Astrocyte (in vitro differentiated cells and primary cell): Measurements from ENCODE around the gene MEAF6. TPM values are rescaled to one million over a fixed set of nuclear protein-coding genes. Genes with fewer than 3 reads are reported as not detected.

Source experiments
- DNase-seq: peaks from one replicate; pipeline ENCODE4 v3.0.0-alpha.2; 2010; ENCODE audit warnings: low read depth
- FAIRE-seq: peaks from 2 replicates; lab custom pipeline; 2011; peaks lifted over from hg19 to GRCh38; lab: Jason Lieb, UNC
- H2AFZ ChIP-seq: 2 replicates; pipeline ENCODE4 v1.6.0; 2012; ENCODE audit warnings: low read depth, low read length, inconsistent platforms
- H3K27ac ChIP-seq: 2 replicates; pipeline ENCODE4 v1.5.1; 2011; ENCODE audit warnings: low read depth, low read length, inconsistent platforms
- H3K27me3 ChIP-seq: 2 replicates; pipeline ENCODE4 v1.6.0; 2011; ENCODE audit warnings: low read length, inconsistent platforms; ENCODE audit not compliant: insufficient read depth
- H3K36me3 ChIP-seq: 2 replicates; pipeline ENCODE4 v1.5.1; 2011; ENCODE audit warnings: low read length, inconsistent platforms; ENCODE audit not compliant: insufficient read depth
- H3K4me1 ChIP-seq: 2 replicates; pipeline ENCODE4 v1.5.1; 2011; ENCODE audit warnings: low read length, inconsistent platforms; ENCODE audit not compliant: insufficient read depth
- H3K4me2 ChIP-seq: 2 replicates; pipeline ENCODE4 v1.6.0; 2012; ENCODE audit warnings: low read length, inconsistent platforms
- H3K4me3 ChIP-seq: 2 replicates; pipeline ENCODE4 v1.5.1; 2011; ENCODE audit warnings: low read depth, mild to moderate bottlenecking, low read length, inconsistent platforms; ENCODE audit not compliant: insufficient read depth
- H3K79me2 ChIP-seq: 2 replicates; pipeline ENCODE4 v1.6.0; 2012; ENCODE audit warnings: mild to moderate bottlenecking, low read length, inconsistent platforms; ENCODE audit not compliant: insufficient read depth
- H3K9ac ChIP-seq: 2 replicates; pipeline ENCODE4 v1.6.0; 2012; ENCODE audit warnings: mild to moderate bottlenecking, low read length, inconsistent platforms
- H3K9me3 ChIP-seq: 2 replicates; pipeline ENCODE4 v1.5.1; 2012; ENCODE audit warnings: low read depth, mild to moderate bottlenecking, low read length, inconsistent platforms; ENCODE audit not compliant: insufficient read depth
- H4K20me1 ChIP-seq: 2 replicates; pipeline ENCODE4 v1.6.0; 2012; ENCODE audit warnings: low read length, inconsistent platforms; ENCODE audit not compliant: insufficient read depth
- H3K27ac Mint-ChIP-seq: one replicate; pipeline ENCODE4 v1.8.0; 2021; ENCODE audit warnings: mild to moderate bottlenecking, mixed read lengths; ENCODE audit not compliant: unreplicated experiment
- H3K27me3 Mint-ChIP-seq: one replicate; pipeline ENCODE4 v1.8.0; 2021; ENCODE audit warnings: low read depth, mixed read lengths; ENCODE audit not compliant: unreplicated experiment
- H3K36me3 Mint-ChIP-seq: one replicate; pipeline ENCODE4 v1.8.0; 2021; ENCODE audit warnings: low read depth, mixed read lengths; ENCODE audit not compliant: unreplicated experiment
- H3K4me1 Mint-ChIP-seq: one replicate; pipeline ENCODE4 v1.8.0; 2021; ENCODE audit warnings: low read depth, mixed read lengths; ENCODE audit not compliant: unreplicated experiment
- H3K4me3 Mint-ChIP-seq: one replicate; pipeline ENCODE4 v1.8.0; 2021; ENCODE audit warnings: mild to moderate bottlenecking, moderate library complexity, mixed read lengths; ENCODE audit not compliant: unreplicated experiment
- H3K9me3 Mint-ChIP-seq: one replicate; pipeline ENCODE4 v1.8.0; 2021; ENCODE audit warnings: mild to moderate bottlenecking, mixed read lengths; ENCODE audit not compliant: unreplicated experiment
- EZH2 ChIP-seq: IDR thresholded peaks from 2 replicates; pipeline ENCODE4 v1.6.1; 2012; ENCODE audit warnings: mild to moderate bottlenecking, low read length, inconsistent platforms; ENCODE audit not compliant: insufficient read depth
- total RNA-seq: library from RNA; stranded (reverse); gene quantifications from 2 replicates; pipeline ENCODE4 v1.2.1, GENCODE V29; 2021
- TF ChIP-seq, protein P1 (sequence below): IDR thresholded peaks from 2 replicates; pipeline ENCODE4 v1.5.1; 2011; ENCODE audit warnings: low read depth, mild to moderate bottlenecking, inconsistent platforms, low read length, moderate library complexity; ENCODE audit not compliant: insufficient read depth

The MEAF6 gene
- total RNA-seq, 1 donor from 2014 or later = 49.0 TPM

DNA sequence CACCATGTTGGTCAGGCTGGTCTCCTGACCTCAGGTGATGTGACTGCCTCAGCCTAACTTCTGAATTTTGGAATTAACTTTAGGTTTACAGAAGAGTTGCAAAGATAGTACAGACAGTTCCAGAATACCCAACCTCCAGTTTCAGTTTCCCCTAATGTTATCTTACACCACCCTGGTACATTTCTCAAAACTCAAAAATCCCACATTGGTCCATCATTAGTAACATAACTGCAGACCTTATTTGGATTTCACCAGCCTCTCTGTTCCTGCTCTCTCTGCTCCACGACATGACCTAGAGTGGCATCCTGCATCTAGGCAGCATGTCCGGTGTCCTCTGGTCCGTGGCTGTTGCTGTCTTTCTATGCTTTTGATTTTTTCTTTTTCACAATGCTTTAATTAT lies 45.2 kb downstream of the MEAF6 start:
- H4K20me1 ChIP-seq = no peaks in the 10 kb centered on the region

DNA sequence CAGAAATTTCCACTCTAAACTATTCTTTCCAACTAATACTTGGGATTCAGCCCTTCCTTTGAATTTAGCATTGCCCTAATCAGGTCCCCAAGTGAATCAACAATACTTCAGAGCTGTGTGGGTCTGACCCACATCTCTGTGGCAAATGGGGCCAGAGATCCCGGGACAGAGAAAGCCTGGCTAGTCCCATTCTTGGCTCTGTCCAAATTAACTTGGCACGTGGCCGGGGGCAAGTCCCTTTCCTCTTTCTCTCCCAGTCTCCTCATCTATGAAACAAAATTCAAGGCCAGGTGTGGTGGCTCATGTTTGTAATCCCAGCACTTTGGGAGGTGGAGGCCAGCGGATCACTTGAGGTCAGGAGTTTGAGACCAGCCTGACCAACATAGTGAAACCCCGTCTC lies 46.5 kb downstream of the MEAF6 start:
- Mint-ChIP-seq H3K4me1 (peaks cover 37% of the 10 kb centered on the region), H3K9me3 (peaks cover 6% of the 10 kb centered on the region), H3K36me3 (peaks cover 4% of the 10 kb centered on the region), H3K27ac (no peak overlapping the region), H3K4me3 (no peak overlapping the region), H3K27me3 (no peaks in the 10 kb centered on the region)
- Histone ChIP-seq H3K27me3 (no peaks in the 10 kb centered on the region), H2AFZ (no peak overlapping the region), H3K79me2 (peaks cover 16% of the 10 kb centered on the region), H4K20me1 (no peaks in the 10 kb centered on the region), H3K9me3 (no peaks in the 10 kb centered on the region), H3K27ac (no peak overlapping the region), H3K36me3 (no peaks in the 10 kb centered on the region), H3K4me1 (peaks cover 30% of the 10 kb centered on the region), H3K9ac (no peak overlapping the region), H3K4me3 (no peak overlapping the region), H3K4me2 (no peak overlapping the region)
- FAIRE-seq (no peak), DNase-seq (no peak)
- TF ChIP-seq EZH2 = no peak
- TF ChIP-seq, protein P1, sequence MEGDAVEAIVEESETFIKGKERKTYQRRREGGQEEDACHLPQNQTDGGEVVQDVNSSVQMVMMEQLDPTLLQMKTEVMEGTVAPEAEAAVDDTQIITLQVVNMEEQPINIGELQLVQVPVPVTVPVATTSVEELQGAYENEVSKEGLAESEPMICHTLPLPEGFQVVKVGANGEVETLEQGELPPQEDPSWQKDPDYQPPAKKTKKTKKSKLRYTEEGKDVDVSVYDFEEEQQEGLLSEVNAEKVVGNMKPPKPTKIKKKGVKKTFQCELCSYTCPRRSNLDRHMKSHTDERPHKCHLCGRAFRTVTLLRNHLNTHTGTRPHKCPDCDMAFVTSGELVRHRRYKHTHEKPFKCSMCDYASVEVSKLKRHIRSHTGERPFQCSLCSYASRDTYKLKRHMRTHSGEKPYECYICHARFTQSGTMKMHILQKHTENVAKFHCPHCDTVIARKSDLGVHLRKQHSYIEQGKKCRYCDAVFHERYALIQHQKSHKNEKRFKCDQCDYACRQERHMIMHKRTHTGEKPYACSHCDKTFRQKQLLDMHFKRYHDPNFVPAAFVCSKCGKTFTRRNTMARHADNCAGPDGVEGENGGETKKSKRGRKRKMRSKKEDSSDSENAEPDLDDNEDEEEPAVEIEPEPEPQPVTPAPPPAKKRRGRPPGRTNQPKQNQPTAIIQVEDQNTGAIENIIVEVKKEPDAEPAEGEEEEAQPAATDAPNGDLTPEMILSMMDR = no peak

More for the DNA sequence above, 45.2 kb downstream of the MEAF6 start:
- Mint-ChIP-seq H3K4me3 (peak overlapping the region; percentile 1), H3K36me3 (peaks cover 4% of the 10 kb centered on the region), H3K27me3 (no peaks in the 10 kb centered on the region), H3K27ac (peak overlapping the region; percentile 59), H3K4me1 (peaks cover 45% of the 10 kb centered on the region), H3K9me3 (peaks cover 6% of the 10 kb centered on the region)
- DNase-seq (no peak), FAIRE-seq (no peak)
- Histone ChIP-seq H3K4me1 (peaks cover 41% of the 10 kb centered on the region), H2AFZ (no peak overlapping the region), H3K9ac (no peak overlapping the region), H3K27me3 (no peaks in the 10 kb centered on the region), H3K9me3 (no peaks in the 10 kb centered on the region), H3K27ac (no peak overlapping the region), H3K79me2 (peaks cover 28% of the 10 kb centered on the region), H3K36me3 (no peaks in the 10 kb centered on the region), H3K4me2 (no peak overlapping the region), H3K4me3 (no peak overlapping the region)
- TF ChIP-seq, protein P1 = no peak
- TF ChIP-seq EZH2 = no peak

DNA sequence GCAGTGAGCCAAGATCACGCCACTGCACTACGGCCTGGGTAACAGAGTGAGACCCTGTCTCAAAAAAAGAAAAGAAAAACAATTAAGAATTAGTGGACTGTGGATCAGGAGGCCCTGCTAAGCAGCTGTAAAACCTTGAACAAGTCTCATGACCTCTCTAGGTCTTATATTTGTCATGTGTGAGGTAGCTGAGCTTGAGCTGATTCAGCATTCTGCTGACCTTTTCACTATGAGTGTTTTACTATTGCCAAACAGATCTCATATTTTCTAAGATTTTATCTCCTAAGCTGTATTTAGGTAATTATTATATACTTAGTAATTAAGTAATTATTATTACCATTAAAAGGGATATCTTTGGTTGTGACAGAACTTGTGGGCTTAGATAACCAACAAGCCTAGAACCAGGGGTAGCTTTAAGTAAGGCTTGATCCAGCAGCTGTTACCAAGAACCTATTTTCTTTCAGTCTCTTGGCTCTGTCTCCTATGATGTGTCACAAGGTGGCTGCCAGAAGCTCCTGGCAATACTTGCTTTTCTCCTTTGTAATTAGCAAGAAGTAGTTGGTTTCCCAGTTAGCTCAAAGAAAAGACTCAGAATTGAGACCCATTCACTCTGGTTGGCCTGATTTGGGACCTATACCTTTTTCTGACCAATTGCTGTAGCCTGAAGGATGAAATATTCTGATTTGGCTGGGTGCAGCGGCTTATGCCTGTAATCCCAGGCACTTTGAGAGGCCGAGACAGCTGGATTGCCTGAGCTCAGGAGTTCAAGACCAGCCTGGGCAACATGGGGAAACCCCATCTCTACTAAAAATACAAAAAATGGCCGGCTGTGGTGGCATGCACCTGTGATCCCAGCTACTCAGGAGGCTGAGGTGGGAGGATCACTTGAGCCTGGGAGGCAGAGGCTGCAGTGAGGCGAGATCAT lies 48.7 kb downstream of the MEAF6 start:
- FAIRE-seq = no peak
- no peak overlapping the region for H3K4me2 ChIP-seq

More for the DNA sequence above, 48.7 kb downstream of the MEAF6 start:
- no peak overlapping the region for H3K27ac ChIP-seq
- no peak overlapping the region for H3K4me3 ChIP-seq
- Mint-ChIP-seq H3K36me3 (peaks cover 5% of the 10 kb centered on the region), H3K9me3 (peaks cover 6% of the 10 kb centered on the region), H3K27me3 (no peaks in the 10 kb centered on the region), H3K4me3 (no peak overlapping the region), H3K4me1 (peaks cover 16% of the 10 kb centered on the region), H3K27ac (no peak overlapping the region)
- peaks cover 9% of the 10 kb centered on the region for H3K4me1 ChIP-seq
- DNase-seq = peak; percentile 67
- no peak overlapping the region for H3K9ac ChIP-seq
- H4K20me1 ChIP-seq = no peaks in the 10 kb centered on the region
- TF ChIP-seq EZH2 = no peak
- TF ChIP-seq, protein P1 = no peak
- peaks cover 9% of the 10 kb centered on the region for H3K79me2 ChIP-seq
- no peak overlapping the region for H2AFZ ChIP-seq
- no peaks in the 10 kb centered on the region for H3K36me3 ChIP-seq
- no peaks in the 10 kb centered on the region for H3K9me3 ChIP-seq
- H3K27me3 ChIP-seq = no peaks in the 10 kb centered on the region
